ENCODE results near the gene C1QC. TPM values are rescaled to one million over a fixed set of nuclear protein-coding genes. Genes with fewer than 3 reads are reported as not detected.
"Not testable (repeated sequence)": the region's sequence is repeated elsewhere in the genome, so short reads cannot be mapped to it uniquely, and the experiment has no call there.

C1QC gene
- total RNA-seq, 1 experiment from 2014 or later, result not detected

- peak; percentile 59 for DNase-seq (ENCODE audit: low spot score)
- in situ Hi-C loops (cut with HindIII; ENCODE audit: low sequenced_read_pairs), result no loop called here
These were observed 1.4 kb upstream of the C1QC start for GRCh38 chr1:22641906-22642636.

GRCh38 chr1:22643928-22644327 lies 495 bp downstream of the C1QC start:
- in situ Hi-C loops (cut with HindIII; ENCODE audit: low sequenced_read_pairs), result no loop called here
- DNase-seq (ENCODE audit: low spot score), result no peak

GRCh38 chr1:22645931-22646330 lies 2.5 kb downstream of the C1QC start:
- DNase-seq (ENCODE audit: low spot score), result no peak
- in situ Hi-C loops (cut with HindIII; ENCODE audit: low sequenced_read_pairs), result no loop called here

GRCh38 chr1:22646384-22646783 lies 3.0 kb downstream of the C1QC start:
- in situ Hi-C loops (cut with HindIII; ENCODE audit: low sequenced_read_pairs), result no loop called here

GRCh38 chr1:22650089-22650693 lies 6.8 kb downstream of the C1QC start:
- DNase-seq (ENCODE audit: low spot score), result no peak
- in situ Hi-C loops (cut with HindIII; ENCODE audit: low sequenced_read_pairs), result no loop called here

More at GRCh38 chr1:22646384-22646783, 3.0 kb downstream of the C1QC start:
- no peak for DNase-seq (ENCODE audit: low spot score)

- in situ Hi-C loops (cut with HindIII; ENCODE audit: low sequenced_read_pairs), result no loop called here
- DNase-seq (ENCODE audit: low spot score), result no peak
These were observed 8.8 kb downstream of the C1QC start for GRCh38 chr1:22651941-22652856.

GRCh38 chr1:22652881-22653316 lies 9.5 kb downstream of the C1QC start, which contains the start of gene C1QB:
C1QB (plus strand) TSS chr1:22653236; CDS start chr1:22659463, 6,227 bp downstream.
- in situ Hi-C loops (cut with HindIII; ENCODE audit: low sequenced_read_pairs), result no loop called here
- DNase-seq (ENCODE audit: low spot score), result no peak

- in situ Hi-C loops (cut with HindIII; ENCODE audit: low sequenced_read_pairs), result no loop called here
- DNase-seq (ENCODE audit: low spot score), result no peak
These were observed 11.3 kb downstream of the C1QC start for GRCh38 chr1:22654692-22655091.

- DNase-seq (ENCODE audit: low spot score), result no peak
- in situ Hi-C loops (cut with HindIII; ENCODE audit: low sequenced_read_pairs), result no loop called here
These were observed 15.1 kb downstream of the C1QC start for GRCh38 chr1:22658385-22659163.

- in situ Hi-C loops (cut with HindIII; ENCODE audit: low sequenced_read_pairs), result no loop called here
- DNase-seq (ENCODE audit: low spot score), result no peak
These were observed 17.3 kb downstream of the C1QC start for GRCh38 chr1:22660716-22661241.

- DNase-seq (ENCODE audit: low spot score), result no peak
- in situ Hi-C loops (cut with HindIII; ENCODE audit: low sequenced_read_pairs), result no loop called here
These were observed 18.4 kb downstream of the C1QC start for GRCh38 chr1:22661880-22662279.

- in situ Hi-C loops (cut with HindIII; ENCODE audit: low sequenced_read_pairs), result no loop called here
- DNase-seq (ENCODE audit: low spot score), result peak; percentile 25
These were observed 18.9 kb downstream of the C1QC start for GRCh38 chr1:22662318-22662717.

GRCh38 chr1:22662986-22663408 lies 19.6 kb downstream of the C1QC start:
- in situ Hi-C loops (cut with HindIII; ENCODE audit: low sequenced_read_pairs), result no loop called here
- no peak for DNase-seq (ENCODE audit: low spot score)

- in situ Hi-C loops (cut with HindIII; ENCODE audit: low sequenced_read_pairs), result no loop called here
- no peak for DNase-seq (ENCODE audit: low spot score)
These were observed 22.3 kb downstream of the C1QC start for GRCh38 chr1:22665752-22666151.

- in situ Hi-C loops (cut with HindIII; ENCODE audit: low sequenced_read_pairs), result no loop called here
- no peak for DNase-seq (ENCODE audit: low spot score)
These were observed 23.0 kb downstream of the C1QC start for GRCh38 chr1:22666412-22666811.

- in situ Hi-C loops (cut with HindIII; ENCODE audit: low sequenced_read_pairs); DNase-seq (ENCODE audit: low spot score): not testable (repeated sequence)
These were observed 25.4 kb downstream of the C1QC start for GRCh38 chr1:22668840-22669239.

- in situ Hi-C loops (cut with HindIII; ENCODE audit: low sequenced_read_pairs), result no loop called here
- DNase-seq (ENCODE audit: low spot score), result no peak
These were observed 27.0 kb downstream of the C1QC start for GRCh38 chr1:22670352-22670975.

GRCh38 chr1:22671999-22672398 lies 28.6 kb downstream of the C1QC start:
- DNase-seq (ENCODE audit: low spot score), result no peak
- in situ Hi-C loops (cut with HindIII; ENCODE audit: low sequenced_read_pairs), result no loop called here
